ENCODE measurements around the gene LMNTD1.

GRCh38 chr12:25524366-25524765 lies 28.7 kb downstream of the LMNTD1 start:
- TF ChIP-seq POLR2AphosphoS5 (IDR thresholded peaks at IDR 0.05; ENCODE audit: borderline replicate concordance, low read depth, low read length) (no peak), EZH2 (IDR thresholded peaks at IDR 0.05) (no peak)

Data from SK-N-MC (cell line).